ENCODE data around the gene HPCAL1.

The HPCAL1 gene

GRCh38 chr2:10319892-10320574 is 17.3 kb downstream of the HPCAL1 start:
- Histone ChIP-seq H3K27me3 (ENCODE audit: insufficient read depth, low read length, poor library complexity, severe bottlenecking) (no peaks in the 10 kb centered on the region), H3F3A (ENCODE audit: low read depth) (no peaks in the 10 kb centered on the region), H4K20me1 (ENCODE audit: insufficient read depth, low read length, poor library complexity, severe bottlenecking) (peaks cover 3% of the 10 kb centered on the region), H3K4me1 (ENCODE audit: insufficient read depth, low read length, poor library complexity, severe bottlenecking) (no peaks in the 10 kb centered on the region), H3K9ac (ENCODE audit: low read depth, low read length, poor library complexity, severe bottlenecking) (no peak overlapping the region), H3K4me2 (ENCODE audit: low read depth, low read length, poor library complexity, severe bottlenecking) (no peak overlapping the region), H3K36me3 (ENCODE audit: insufficient read depth, low read length) (no peaks in the 10 kb centered on the region), H3K4me3 (ENCODE audit: low read length, poor library complexity, severe bottlenecking) (no peak overlapping the region), H2AFZ (ENCODE audit: low read length) (no peak overlapping the region), H3K9me3 (ENCODE audit: insufficient read depth, low read depth, low read length) (no peaks in the 10 kb centered on the region), H3K9me2 (replicated peaks; ENCODE audit: low read depth, low read length) (no peaks in the 10 kb centered on the region), H3K79me2 (ENCODE audit: insufficient read depth, low read length) (peaks cover 84% of the 10 kb centered on the region; the same call in 1 of the 2 replicates)
- TF ChIP-seq CTCF (conservative IDR thresholded peaks at IDR 0.05; ENCODE audit: low read length) (no peak), EZH2phosphoT487 (IDR thresholded peaks at IDR 0.05; ENCODE audit: borderline replicate concordance) (no peak)

- no peak overlapping the region for H3K4me3 ChIP-seq (ENCODE audit: low read length, poor library complexity, severe bottlenecking)
- peaks cover 89% of the 10 kb centered on the region; the same call in 1 of the 2 replicates for H3K79me2 ChIP-seq (ENCODE audit: insufficient read depth, low read length)
- H3K9me2 ChIP-seq (replicated peaks; ENCODE audit: low read depth, low read length), result no peaks in the 10 kb centered on the region
- no peaks in the 10 kb centered on the region for H3K36me3 ChIP-seq (ENCODE audit: insufficient read depth, low read length)
- H3K4me2 ChIP-seq (ENCODE audit: low read depth, low read length, poor library complexity, severe bottlenecking), result no peak overlapping the region
- H3F3A ChIP-seq (ENCODE audit: low read depth), result no peaks in the 10 kb centered on the region
- H3K27me3 ChIP-seq (ENCODE audit: insufficient read depth, low read length, poor library complexity, severe bottlenecking), result no peaks in the 10 kb centered on the region
- H2AFZ ChIP-seq (ENCODE audit: low read length), result no peak overlapping the region
- no peaks in the 10 kb centered on the region for H3K9me3 ChIP-seq (ENCODE audit: insufficient read depth, low read depth, low read length)
- H3K4me1 ChIP-seq (ENCODE audit: insufficient read depth, low read length, poor library complexity, severe bottlenecking), result no peaks in the 10 kb centered on the region
- H4K20me1 ChIP-seq (ENCODE audit: insufficient read depth, low read length, poor library complexity, severe bottlenecking), result peaks cover 3% of the 10 kb centered on the region
- no peak overlapping the region for H3K9ac ChIP-seq (ENCODE audit: low read depth, low read length, poor library complexity, severe bottlenecking)
- TF ChIP-seq EZH2phosphoT487 (IDR thresholded peaks at IDR 0.05; ENCODE audit: borderline replicate concordance) (no peak), CTCF (conservative IDR thresholded peaks at IDR 0.05; ENCODE audit: low read length) (no peak)
These were observed 17.8 kb downstream of the HPCAL1 start for GRCh38 chr2:10320575-10320931.

GRCh38 chr2:10320933-10321332 is 18.2 kb downstream of the HPCAL1 start:
- H3K9me2 ChIP-seq (replicated peaks; ENCODE audit: low read depth, low read length), result no peaks in the 10 kb centered on the region
- H3K27me3 ChIP-seq (ENCODE audit: insufficient read depth, low read length, poor library complexity, severe bottlenecking), result no peaks in the 10 kb centered on the region
- peaks cover 3% of the 10 kb centered on the region for H4K20me1 ChIP-seq (ENCODE audit: insufficient read depth, low read length, poor library complexity, severe bottlenecking)
- no peaks in the 10 kb centered on the region for H3K9me3 ChIP-seq (ENCODE audit: insufficient read depth, low read depth, low read length)
- TF ChIP-seq CTCF (conservative IDR thresholded peaks at IDR 0.05; ENCODE audit: low read length) (no peak), EZH2phosphoT487 (IDR thresholded peaks at IDR 0.05; ENCODE audit: borderline replicate concordance) (no peak)
- no peak overlapping the region for H3K9ac ChIP-seq (ENCODE audit: low read depth, low read length, poor library complexity, severe bottlenecking)
- no peak overlapping the region for H2AFZ ChIP-seq (ENCODE audit: low read length)
- no peak overlapping the region for H3K4me3 ChIP-seq (ENCODE audit: low read length, poor library complexity, severe bottlenecking)
- H3K4me2 ChIP-seq (ENCODE audit: low read depth, low read length, poor library complexity, severe bottlenecking), result no peak overlapping the region
- no peaks in the 10 kb centered on the region for H3K36me3 ChIP-seq (ENCODE audit: insufficient read depth, low read length)
- peaks cover 4% of the 10 kb centered on the region for H3K4me1 ChIP-seq (ENCODE audit: insufficient read depth, low read length, poor library complexity, severe bottlenecking)
- no peaks in the 10 kb centered on the region for H3F3A ChIP-seq (ENCODE audit: low read depth)
- peaks cover 89% of the 10 kb centered on the region; the same call in 1 of the 2 replicates for H3K79me2 ChIP-seq (ENCODE audit: insufficient read depth, low read length)

Data from Loucy (cell line).